ENCODE data around the gene NBEA.

NBEA gene

DNA sequence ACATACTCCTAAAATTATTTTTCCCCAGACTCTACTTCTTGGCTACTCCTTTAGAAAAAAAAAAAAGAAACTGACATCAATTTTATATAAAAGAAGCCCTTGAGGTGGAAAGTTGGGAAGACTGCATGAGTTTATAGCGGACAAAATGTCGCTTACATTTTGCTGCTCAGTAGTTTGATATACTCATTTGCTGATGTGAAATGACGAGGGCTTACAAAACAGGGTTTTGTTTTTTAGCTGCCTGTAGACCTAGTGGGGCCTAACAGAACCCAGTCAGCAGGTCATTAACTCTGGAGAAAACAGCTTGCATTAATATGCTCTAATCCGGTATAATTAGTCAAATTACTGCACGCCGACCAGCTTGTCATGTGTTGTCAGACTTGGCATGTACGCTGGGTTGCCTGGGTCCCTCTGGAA is 572.0 kb downstream of the NBEA start:
- no peak for DNase-seq (ENCODE audit: low read depth)

DNA sequence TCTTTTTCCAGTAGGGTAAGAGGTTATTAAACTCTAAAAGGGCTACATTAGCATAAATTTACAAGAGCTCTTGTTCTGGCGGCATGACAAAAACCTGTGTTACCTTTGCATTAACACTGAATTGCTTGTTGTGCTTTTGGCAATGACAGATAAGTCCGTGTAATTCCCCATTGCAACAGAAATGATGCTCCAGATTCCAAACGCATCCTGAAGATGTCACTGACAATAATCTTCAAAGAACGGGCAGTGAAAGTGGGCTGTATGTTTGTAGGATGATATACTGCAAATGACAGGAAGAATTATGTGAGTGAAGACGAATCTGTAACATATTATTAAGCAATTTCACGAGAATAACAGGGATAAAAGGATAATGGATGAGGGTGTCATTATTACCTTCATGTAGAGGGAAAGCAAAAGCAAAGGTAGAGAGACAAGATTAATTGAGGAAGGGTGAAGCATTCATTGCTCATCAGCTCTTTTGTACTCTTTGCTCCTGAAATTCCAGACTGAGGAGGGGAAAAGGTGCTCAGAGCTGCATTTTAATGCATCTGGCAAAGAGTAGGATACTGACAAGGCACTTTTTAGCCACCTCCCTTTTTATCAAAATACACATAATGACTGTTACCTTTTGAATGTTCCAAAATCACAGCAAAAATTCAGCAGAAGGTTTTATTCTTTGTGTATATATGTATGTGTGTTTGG is 572.9 kb downstream of the NBEA start:
- no peak for DNase-seq (ENCODE audit: low read depth)

DNA sequence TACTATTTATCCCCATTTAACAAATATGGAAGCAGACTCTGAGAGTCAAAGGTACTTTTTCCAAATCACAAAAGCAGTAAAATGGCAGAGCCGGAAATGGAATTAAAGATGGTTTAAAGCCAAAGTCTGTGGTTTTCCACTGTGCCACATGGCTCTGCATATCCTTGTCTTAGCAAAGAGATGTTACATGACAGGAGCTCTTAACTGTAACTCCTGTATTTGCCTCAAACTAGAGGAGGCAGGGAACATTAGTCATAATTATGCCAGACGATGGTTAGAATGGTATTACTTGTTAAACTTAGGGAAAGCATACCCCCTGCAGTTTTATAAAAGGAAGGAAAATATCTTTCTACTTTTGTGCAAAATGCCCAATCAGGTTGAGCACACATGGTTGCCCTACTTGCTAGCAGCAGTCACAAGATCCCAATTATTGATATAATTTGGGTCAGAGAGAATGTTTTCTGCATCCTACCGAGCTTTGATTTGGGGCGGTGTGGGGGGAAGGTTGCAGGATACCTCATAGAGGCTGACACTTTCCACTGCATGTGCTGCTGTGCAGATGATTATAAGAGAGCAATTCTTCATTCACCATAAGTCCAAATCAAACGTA is 576.4 kb downstream of the NBEA start:
- DNase-seq (ENCODE audit: low read depth): peak; percentile 18

- no peak for DNase-seq (ENCODE audit: low read depth)
Measured at GRCh38 chr13:35524171-35524570, 582.1 kb downstream of the NBEA start.

- DNase-seq (ENCODE audit: low read depth): no peak
Measured at GRCh38 chr13:35526577-35526976, 584.5 kb downstream of the NBEA start.

DNA sequence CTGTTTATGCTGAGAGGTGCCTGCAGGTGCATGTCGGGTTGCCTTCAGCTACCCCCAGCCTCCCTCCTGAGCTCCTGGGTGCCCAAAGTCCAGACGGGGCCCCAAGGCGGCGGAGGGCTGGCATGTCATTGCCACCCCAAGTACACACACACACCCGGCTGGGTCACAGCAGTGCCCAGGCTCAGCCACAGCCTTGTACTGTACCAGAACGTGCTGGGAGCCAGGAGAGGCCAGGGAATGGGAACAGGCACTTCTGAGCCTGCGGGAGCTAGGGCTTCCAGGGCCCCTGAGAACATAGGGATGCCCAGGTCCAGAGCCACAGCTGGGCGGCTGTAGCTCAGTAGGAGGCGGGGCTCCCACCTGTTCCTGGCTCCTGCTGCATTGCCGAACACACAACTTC is 585.4 kb downstream of the NBEA start:
- DNase-seq (ENCODE audit: low read depth): no peak

- DNase-seq (ENCODE audit: low read depth): no peak
Measured at GRCh38 chr13:35530147-35530546, 588.1 kb downstream of the NBEA start.

DNA sequence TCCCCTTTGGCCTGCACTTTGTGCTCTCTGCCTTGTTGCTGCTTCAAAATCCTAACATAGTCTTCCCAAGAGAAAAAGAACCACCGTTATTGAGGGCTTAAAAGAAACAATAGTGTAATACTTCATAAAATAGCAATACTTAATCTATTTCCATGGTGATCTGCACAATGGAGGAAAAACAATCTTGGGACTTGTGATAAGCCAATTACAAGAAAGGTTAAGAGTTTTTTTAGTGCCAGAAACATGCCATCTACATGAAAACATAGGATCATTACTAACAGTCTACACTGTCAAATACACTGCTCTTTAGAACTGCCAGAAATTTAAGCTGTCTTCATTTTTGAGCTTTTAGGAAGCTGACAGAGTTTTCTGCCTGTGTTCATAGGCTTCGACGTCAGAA is 588.5 kb downstream of the NBEA start:
- no peak for DNase-seq (ENCODE audit: low read depth)

DNA sequence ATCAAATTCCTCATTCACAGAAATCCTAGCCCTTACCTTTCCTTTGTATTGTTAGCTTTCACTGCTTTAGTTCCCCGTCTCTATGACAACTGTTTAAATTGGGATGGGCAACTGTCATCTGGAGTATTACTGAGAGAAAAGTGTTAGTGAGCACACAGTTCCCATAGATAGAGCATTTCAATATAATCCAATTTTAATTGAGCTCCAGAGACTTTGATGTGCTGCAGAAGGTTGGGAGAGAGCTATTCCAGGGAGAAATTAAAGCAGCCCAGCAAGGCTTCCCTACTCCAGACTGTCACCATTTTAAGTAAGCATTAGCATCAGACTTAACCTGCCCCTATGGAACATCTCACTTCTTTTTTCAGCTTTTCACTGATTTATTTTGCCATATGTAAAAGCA is 589.5 kb downstream of the NBEA start:
- no peak for DNase-seq (ENCODE audit: low read depth)

GRCh38 chr13:35534343-35534742 is 592.3 kb downstream of the NBEA start:
- no peak for DNase-seq (ENCODE audit: low read depth)

GRCh38 chr13:35548790-35549189 is 606.7 kb downstream of the NBEA start:
- no peak for DNase-seq (ENCODE audit: low read depth)

- DNase-seq (ENCODE audit: low read depth): peak; percentile 61
Measured at GRCh38 chr13:35549481-35549880, 607.4 kb downstream of the NBEA start.

DNA sequence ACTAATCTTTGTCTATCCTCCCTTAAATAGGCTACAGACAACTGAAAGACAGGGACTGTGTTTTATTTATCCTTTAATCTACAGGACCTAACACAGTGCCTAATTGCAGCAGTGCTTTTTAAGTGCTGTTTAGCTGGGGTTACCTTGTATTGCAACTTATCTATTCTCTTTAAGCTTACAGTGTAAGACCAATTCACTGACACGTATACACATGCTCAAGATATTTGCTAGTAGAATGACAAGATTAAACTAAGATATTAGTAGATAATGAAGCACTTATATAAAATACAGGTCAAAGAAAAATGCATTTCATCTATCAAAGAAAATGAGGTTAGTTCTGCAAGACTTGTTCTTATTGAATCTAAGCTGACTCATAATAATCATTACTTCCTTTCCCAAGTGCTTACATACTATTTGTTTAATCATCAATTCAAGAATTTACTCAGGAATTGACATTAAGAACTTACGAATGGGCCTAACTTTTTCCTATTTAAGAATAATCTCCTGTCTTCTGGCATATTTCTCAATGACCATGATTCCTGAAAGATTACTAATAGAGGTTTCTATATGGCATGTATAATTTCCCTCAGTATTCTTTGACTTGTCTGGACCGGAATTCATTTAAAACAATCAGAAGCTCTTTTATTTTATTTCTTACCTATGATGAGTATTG is 610.2 kb downstream of the NBEA start:
- DNase-seq (ENCODE audit: low read depth): no peak

- DNase-seq (ENCODE audit: low read depth): no peak
Measured at GRCh38 chr13:35554972-35555623, 613.0 kb downstream of the NBEA start.

DNA sequence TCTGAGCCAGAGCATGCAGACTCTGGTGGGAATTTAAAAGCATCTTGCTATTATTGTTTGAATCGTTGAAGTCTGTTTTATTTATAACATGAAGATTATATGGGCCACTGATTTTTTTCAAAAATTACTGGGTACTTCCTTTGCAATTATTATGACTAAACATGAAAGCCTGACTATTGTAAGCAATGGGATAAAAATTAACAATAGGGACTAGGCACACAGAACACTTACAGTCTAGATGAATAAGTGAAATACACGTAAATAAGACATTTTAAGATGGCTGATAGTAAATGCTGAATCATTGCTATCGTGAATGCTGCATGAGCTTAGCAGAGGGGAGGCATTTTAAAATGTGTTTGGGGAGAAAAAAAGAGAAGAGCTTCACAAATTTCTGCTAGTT is 615.4 kb downstream of the NBEA start:
- no peak for DNase-seq (ENCODE audit: low read depth)

- no peak for DNase-seq (ENCODE audit: low read depth)
Measured at GRCh38 chr13:35561540-35561939, 619.5 kb downstream of the NBEA start.

DNA sequence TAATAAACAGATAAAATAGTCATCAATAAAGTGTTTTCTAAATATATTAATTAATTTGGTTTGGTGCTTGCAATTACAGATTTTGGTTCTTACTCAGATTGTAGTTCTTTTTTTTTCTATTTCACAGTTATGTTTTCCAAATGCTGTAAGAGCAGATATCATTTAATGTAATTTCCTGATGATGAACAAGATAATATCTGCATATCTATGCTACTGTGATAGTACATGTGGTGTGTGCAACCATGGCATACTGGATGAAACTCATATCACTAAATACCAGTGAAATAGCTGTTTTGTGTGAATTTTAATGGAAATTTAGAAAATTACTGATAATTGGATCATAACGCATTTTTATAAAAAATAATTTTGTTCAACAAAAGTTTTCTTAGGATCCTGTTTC is 623.2 kb downstream of the NBEA start:
- DNase-seq (ENCODE audit: low read depth): no peak

DNA sequence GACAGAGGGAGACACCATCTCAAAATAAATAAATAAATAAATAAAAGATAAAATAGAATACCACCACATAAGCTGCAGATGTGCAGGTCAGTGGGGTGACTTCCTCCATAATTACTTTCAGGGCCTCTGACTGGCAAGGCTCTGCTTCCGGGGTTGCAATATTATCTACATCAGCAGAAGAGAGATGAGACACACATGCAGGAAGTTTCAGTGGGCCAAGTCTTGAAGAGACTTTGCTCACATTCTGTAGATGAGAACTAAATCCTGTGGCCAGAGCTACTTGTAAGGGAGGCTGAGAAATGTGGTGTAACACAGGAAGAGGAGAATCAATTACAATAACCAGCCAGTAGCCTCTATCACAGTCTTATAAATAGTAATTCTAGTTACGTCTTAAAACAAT is 624.3 kb downstream of the NBEA start:
- DNase-seq (ENCODE audit: low read depth): peak; percentile 2

DNA sequence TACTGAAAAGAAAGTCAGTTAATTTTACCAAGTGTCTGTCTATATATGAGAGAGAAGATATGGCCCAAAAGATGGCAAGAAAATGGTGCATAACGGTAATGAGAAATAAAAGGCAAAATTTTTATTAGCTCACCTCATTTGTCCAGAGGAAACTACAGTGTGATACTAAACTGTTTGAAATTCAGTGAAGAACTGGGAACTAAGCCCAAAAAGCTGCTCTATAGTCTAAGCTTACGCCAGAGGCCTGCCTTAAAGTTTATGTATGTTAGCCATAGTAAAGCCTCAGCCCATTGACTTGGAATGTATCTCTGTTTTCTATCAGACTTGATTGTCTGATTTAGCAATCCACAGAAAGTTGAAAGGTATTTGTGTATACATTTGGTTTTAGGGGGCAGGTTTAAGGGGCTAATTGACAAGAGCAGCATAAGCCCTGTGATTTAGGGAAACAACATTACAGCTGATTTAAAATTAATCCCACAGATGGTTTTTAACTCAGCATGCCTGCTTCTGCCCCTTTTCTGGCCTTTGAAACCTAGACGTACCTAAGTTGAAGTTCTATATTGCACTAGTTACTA is 625.4 kb downstream of the NBEA start:
- DNase-seq (ENCODE audit: low read depth): no peak

- no peak for DNase-seq (ENCODE audit: low read depth)
Measured at GRCh38 chr13:35573639-35574038, 631.6 kb downstream of the NBEA start.

DNA sequence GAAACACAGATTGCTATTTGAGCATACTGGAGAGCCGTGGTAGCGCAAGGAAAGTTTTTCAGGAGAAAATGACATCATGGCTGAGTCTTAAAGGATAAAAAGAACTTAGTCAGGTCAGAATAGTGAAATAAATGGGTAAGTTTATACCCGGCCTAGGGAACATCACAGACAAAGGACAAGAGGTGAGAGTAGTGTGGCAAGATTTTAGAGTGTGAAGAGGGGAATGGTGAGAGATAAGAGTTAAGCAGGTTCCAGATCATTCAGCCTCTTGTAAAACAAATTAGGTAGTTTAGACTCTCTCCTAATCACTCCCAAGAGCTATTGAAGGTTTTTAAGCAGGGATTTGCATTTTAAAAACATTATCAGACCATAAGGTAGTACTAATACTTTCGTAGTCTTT is 650.4 kb downstream of the NBEA start:
- no peak for DNase-seq (ENCODE audit: low read depth)

- no peak for DNase-seq (ENCODE audit: low read depth)
Measured at GRCh38 chr13:35593651-35594050, 651.6 kb downstream of the NBEA start.

GRCh38 chr13:35594096-35594495 is 652.0 kb downstream of the NBEA start:
- no peak for DNase-seq (ENCODE audit: low read depth)
